CD4-positive, alpha-beta T cell treated with Interleukin-4 for 1 hour (primary cell): Measurements from ENCODE around the gene SHLD1.
"Not testable (repeated sequence)": the region's sequence is repeated elsewhere in the genome, so short reads cannot be mapped to it uniquely, and the experiment has no call there.

ENCODE experiments used
- DNase-seq, 2 donors: peaks; one replicate each; pipeline ENCODE4 v3.0.0-alpha.2; 2020 to 2022

The SHLD1 gene

GRCh38 chr20:5749952-5750779 lies at the start of gene SHLD1:
SHLD1 (plus strand) TSS chr20:5750401; CDS start chr20:5772866, 22,465 bp downstream.
- DNase-seq = peak; percentile 88

- not testable (repeated sequence) for DNase-seq
Measured at GRCh38 chr20:5702339-5702738, 47.9 kb upstream of the SHLD1 start.

- no peak for DNase-seq
Measured at GRCh38 chr20:5703681-5704101, 46.5 kb upstream of the SHLD1 start.

GRCh38 chr20:5705827-5706226 lies 44.4 kb upstream of the SHLD1 start:
- no peak for DNase-seq

GRCh38 chr20:5706797-5707196 lies 43.4 kb upstream of the SHLD1 start:
- no peak for DNase-seq

GRCh38 chr20:5710551-5710950 lies 39.6 kb upstream of the SHLD1 start:
- no peak for DNase-seq

- DNase-seq = peak; percentile 94 to 96
Measured at GRCh38 chr20:5714261-5715041, 35.8 kb upstream of the SHLD1 start.

GRCh38 chr20:5715071-5715841 lies 34.9 kb upstream of the SHLD1 start:
- no peak for DNase-seq

GRCh38 chr20:5716953-5717352 lies 33.2 kb upstream of the SHLD1 start:
- no peak for DNase-seq

GRCh38 chr20:5718896-5719595 lies 31.2 kb upstream of the SHLD1 start:
- DNase-seq = no peak

- DNase-seq = no peak
Measured at GRCh38 chr20:5719861-5720403, 30.3 kb upstream of the SHLD1 start.

- no peak for DNase-seq
Measured at GRCh38 chr20:5720696-5721095, 29.5 kb upstream of the SHLD1 start.

GRCh38 chr20:5721356-5721755 lies 28.8 kb upstream of the SHLD1 start:
- not testable (repeated sequence) for DNase-seq

GRCh38 chr20:5722927-5723326 lies 27.3 kb upstream of the SHLD1 start:
- DNase-seq = peak in 1 of 2 donors; percentile 45

- DNase-seq = not testable (repeated sequence)
Measured at GRCh38 chr20:5725183-5725463, 25.1 kb upstream of the SHLD1 start.

- DNase-seq = no peak
Measured at GRCh38 chr20:5727018-5727515, 23.1 kb upstream of the SHLD1 start.

- DNase-seq = no peak
Measured at GRCh38 chr20:5729348-5729747, 20.9 kb upstream of the SHLD1 start.

GRCh38 chr20:5730131-5730530 lies 20.1 kb upstream of the SHLD1 start:
- DNase-seq = no peak

GRCh38 chr20:5731753-5732366 lies 18.3 kb upstream of the SHLD1 start:
- DNase-seq = no peak

GRCh38 chr20:5734602-5735001 lies 15.6 kb upstream of the SHLD1 start:
- DNase-seq = no peak

GRCh38 chr20:5735845-5736510 lies 14.2 kb upstream of the SHLD1 start:
- no peak for DNase-seq
